EH (cell line): Measurements from ENCODE around the gene ADAMTS12.

Experiments
- DNase-seq: peaks from one replicate; pipeline ENCODE4 v3.0.0-alpha.2; 2015; ENCODE audit warnings: low read depth

The ADAMTS12 gene

GRCh38 chr5:33846851-33847250 is 44.9 kb downstream of the ADAMTS12 start:
- no peak for DNase-seq

GRCh38 chr5:33843579-33843978 is 48.2 kb downstream of the ADAMTS12 start:
- DNase-seq, result peak; percentile 69

- DNase-seq, result no peak
These were observed 49.3 kb downstream of the ADAMTS12 start for GRCh38 chr5:33842456-33842855.

- DNase-seq, result no peak
These were observed 49.9 kb downstream of the ADAMTS12 start for GRCh38 chr5:33841891-33842290.

GRCh38 chr5:33840927-33841547 is 50.8 kb downstream of the ADAMTS12 start:
- no peak for DNase-seq

GRCh38 chr5:33837301-33837700 is 54.5 kb downstream of the ADAMTS12 start:
- DNase-seq, result peak; percentile 33

GRCh38 chr5:33834334-33834733 is 57.5 kb downstream of the ADAMTS12 start:
- DNase-seq, result peak; percentile 54

GRCh38 chr5:33833237-33833575 is 58.6 kb downstream of the ADAMTS12 start:
- peak; percentile 26 for DNase-seq

GRCh38 chr5:33832404-33833236 is 59.2 kb downstream of the ADAMTS12 start:
- DNase-seq, result peak; percentile 37

GRCh38 chr5:33831041-33831440 is 60.7 kb downstream of the ADAMTS12 start:
- no peak for DNase-seq

- no peak for DNase-seq
These were observed 62.4 kb downstream of the ADAMTS12 start for GRCh38 chr5:33829430-33829829.

GRCh38 chr5:33828626-33829308 is 63.0 kb downstream of the ADAMTS12 start:
- no peak for DNase-seq

- peak; percentile 74 for DNase-seq
These were observed 63.9 kb downstream of the ADAMTS12 start for GRCh38 chr5:33827885-33828284.

GRCh38 chr5:33827018-33827707 is 64.6 kb downstream of the ADAMTS12 start:
- peak; percentile 15 for DNase-seq

GRCh38 chr5:33824516-33825195 is 67.1 kb downstream of the ADAMTS12 start:
- DNase-seq, result peak; percentile 95

- peak; percentile 39 for DNase-seq
These were observed 74.5 kb downstream of the ADAMTS12 start for GRCh38 chr5:33817301-33817700.

- peak; percentile 74 for DNase-seq
These were observed 75.0 kb downstream of the ADAMTS12 start for GRCh38 chr5:33816791-33817190.

- DNase-seq, result no peak
These were observed 79.0 kb downstream of the ADAMTS12 start for GRCh38 chr5:33812746-33813145.

GRCh38 chr5:33810491-33811120 is 81.2 kb downstream of the ADAMTS12 start:
- peak; percentile 60 for DNase-seq

GRCh38 chr5:33809936-33810335 is 81.9 kb downstream of the ADAMTS12 start:
- no peak for DNase-seq

- DNase-seq, result peak; percentile 16
These were observed 83.1 kb downstream of the ADAMTS12 start for GRCh38 chr5:33808699-33809098.
